WTC11 (cell line): ENCODE data around the gene ENC1. TPM values are rescaled to one million over a fixed set of nuclear protein-coding genes. Genes with fewer than 3 reads are reported as not detected.

ENCODE experiments used
- ATAC-seq: fragments of 200-7000 bp; cut with Tn5 transposase; 2 replicates; pipeline ENCODE4 v1.10.0; 2021; ENCODE audit warnings: mild to moderate bottlenecking, moderate library complexity
- CTCF ChIA-PET: fragments of 300-600 bp; sonication (Branson Sonifier 250); formaldehyde crosslinking; loops from one replicate; lab custom pipeline; 2021; ENCODE audit warnings: antibody characterized with exemption; lab: Charles Lee
- POLR2A ChIA-PET: fragments of 350-600 bp; sonication (Branson Sonifier 250); formaldehyde crosslinking; loops from one replicate; lab custom pipeline; 2021; ENCODE audit warnings: antibody characterized with exemption; lab: Charles Lee
- DNase-seq: peaks from one replicate; pipeline ENCODE4 v3.0.0; 2021; ENCODE audit warnings: low spot score
- H3K27ac Mint-ChIP-seq: 2 replicates; pipeline ENCODE4 v1.8.0; 2021; ENCODE audit warnings: mixed read lengths
- H3K27me3 Mint-ChIP-seq: 2 replicates; pipeline ENCODE4 v1.8.0; 2021; ENCODE audit warnings: low read depth, mild to moderate bottlenecking, moderate library complexity, mixed read lengths
- H3K36me3 Mint-ChIP-seq: 2 replicates; pipeline ENCODE4 v1.8.0; 2021; ENCODE audit warnings: mixed read lengths
- H3K4me1 Mint-ChIP-seq: 2 replicates; pipeline ENCODE4 v1.8.0; 2022; ENCODE audit warnings: mixed read lengths
- H3K4me3 Mint-ChIP-seq: 2 replicates; pipeline ENCODE4 v1.8.0; 2021; ENCODE audit warnings: mild to moderate bottlenecking, moderate library complexity, mixed read lengths
- H3K9me3 Mint-ChIP-seq: 2 replicates; pipeline ENCODE4 v1.8.0; 2021; ENCODE audit warnings: mixed read lengths
- ARID4B ChIP-seq: sonication (generic); formaldehyde crosslinking; IDR thresholded peaks from 2 replicates; pipeline ENCODE4 v1.8.0; 2023; ENCODE audit warnings: missing genetic modification reagents, mild to moderate bottlenecking, borderline replicate concordance
- ATF3 ChIP-seq: sonication (generic); formaldehyde crosslinking; conservative IDR thresholded peaks from 2 replicates; pipeline ENCODE4 v1.8.1; 2022; ENCODE audit warnings: mild to moderate bottlenecking, missing genetic modification reagents
- FOXP1 ChIP-seq: sonication (generic); formaldehyde crosslinking; IDR thresholded peaks from 2 replicates; pipeline ENCODE4 v1.8.0; 2022; ENCODE audit warnings: missing genetic modification reagents, mild to moderate bottlenecking, moderate library complexity, borderline replicate concordance
- MAX ChIP-seq: sonication (generic); formaldehyde crosslinking; IDR thresholded peaks from 2 replicates; pipeline ENCODE4 v1.8.0; 2022; ENCODE audit warnings: mild to moderate bottlenecking, missing genetic modification reagents
- NFYB ChIP-seq: sonication (generic); formaldehyde crosslinking; conservative IDR thresholded peaks from 2 replicates; pipeline ENCODE4 v1.8.0; 2022; ENCODE audit warnings: low read depth, missing genetic modification reagents
- OVOL2 ChIP-seq: fragments of 250-450 bp; sonication (Bioruptor Pico); IDR thresholded peaks from 2 replicates; pipeline ENCODE4 v1.9.0; 2021; ENCODE audit warnings: mild to moderate bottlenecking, borderline replicate concordance
- PREB ChIP-seq: sonication (generic); formaldehyde crosslinking; IDR thresholded peaks from 2 replicates; pipeline ENCODE4 v1.8.1; 2022; ENCODE audit warnings: mild to moderate bottlenecking, missing genetic modification reagents, moderate library complexity, borderline replicate concordance
- SMAD4 ChIP-seq: sonication (generic); formaldehyde crosslinking; IDR thresholded peaks from 2 replicates; pipeline ENCODE4 v1.8.0; 2022; ENCODE audit warnings: mild to moderate bottlenecking, missing genetic modification reagents
- SP1 ChIP-seq: sonication (generic); formaldehyde crosslinking; conservative IDR thresholded peaks from 2 replicates; pipeline ENCODE4 v1.8.1; 2022; ENCODE audit warnings: missing genetic modification reagents
- STAT6 ChIP-seq: sonication (generic); formaldehyde crosslinking; conservative IDR thresholded peaks from 2 replicates; pipeline ENCODE4 v1.8.1; 2023; ENCODE audit warnings: mild to moderate bottlenecking, low read depth, missing genetic modification reagents, moderate library complexity
- USF1 ChIP-seq: sonication (generic); formaldehyde crosslinking; IDR thresholded peaks from 2 replicates; pipeline ENCODE4 v1.8.0; 2022; ENCODE audit warnings: mild to moderate bottlenecking, missing genetic modification reagents
- ZBTB43 ChIP-seq: sonication (generic); formaldehyde crosslinking; IDR thresholded peaks from 2 replicates; pipeline ENCODE4 v1.8.1; 2023; ENCODE audit warnings: mild to moderate bottlenecking, missing genetic modification reagents
- ZNF121 ChIP-seq: sonication (generic); formaldehyde crosslinking; IDR thresholded peaks from 2 replicates; pipeline ENCODE4 v1.8.0; 2023; ENCODE audit warnings: missing genetic modification reagents
- ZNF138 ChIP-seq: sonication (generic); formaldehyde crosslinking; conservative IDR thresholded peaks from 2 replicates; pipeline ENCODE4 v1.8.1; 2022; ENCODE audit warnings: mild to moderate bottlenecking, moderate library complexity, missing genetic modification reagents
- ZNF317 ChIP-seq: sonication (generic); formaldehyde crosslinking; IDR thresholded peaks from 2 replicates; pipeline ENCODE4 v1.8.1; 2023; ENCODE audit warnings: low read depth, mild to moderate bottlenecking, moderate library complexity, missing genetic modification reagents, borderline replicate concordance
- ZNF423 ChIP-seq: fragments of 250-450 bp; sonication (Bioruptor Pico); IDR thresholded peaks from 2 replicates; pipeline ENCODE4 v2.1.2; 2022; ENCODE audit warnings: mild to moderate bottlenecking, moderate library complexity
- ZNF425 ChIP-seq: fragments of 250-450 bp; sonication (Bioruptor Pico); conservative IDR thresholded peaks from 2 replicates; pipeline ENCODE4 v1.9.0; 2021; ENCODE audit warnings: mild to moderate bottlenecking
- ZNF532 ChIP-seq: fragments of 250-450 bp; sonication (Bioruptor Pico); IDR thresholded peaks from 2 replicates; pipeline ENCODE4 v1.9.0; 2021; ENCODE audit warnings: mild to moderate bottlenecking, borderline replicate concordance
- total RNA-seq: library from RNA; stranded (reverse); gene quantifications from 3 replicates; pipeline ENCODE4 v1.2.3, GENCODE V29; 2021

Gene ENC1
- total RNA-seq, 1 experiment from 2014 or later, result 18.3 TPM

GRCh38 chr5:74647096-74647495 is 6.6 kb upstream of the ENC1 start:
- CTCF ChIA-PET, result interaction anchor here (1.1 to 1.2 kb wide), 3 partner anchors 21 to 701 kb away, joined by 3 to 6 read pairs (median 4); no protein-coding TSS in a partner anchor
- ATAC-seq (no peak), DNase-seq (no peak)
- Mint-ChIP-seq H3K27me3 (peaks cover 20% of the 10 kb centered on the region), H3K4me3 (no peak overlapping the region), H3K36me3 (no peaks in the 10 kb centered on the region), H3K27ac (no peak overlapping the region), H3K4me1 (peaks cover 26% of the 10 kb centered on the region), H3K9me3 (no peaks in the 10 kb centered on the region)
- POLR2A ChIA-PET, result no interaction called here
- no peak for TF ChIP-seq USF1 (CRISPR knock-in tag)
- TF ChIP-seq ARID4B (CRISPR knock-in tag), result no peak
- TF ChIP-seq MAX (CRISPR knock-in tag), result no peak
- TF ChIP-seq OVOL2, result no peak
- no peak for TF ChIP-seq ZBTB43 (CRISPR knock-in tag)
- no peak for TF ChIP-seq ZNF423 (CRISPR knock-in tag)
- TF ChIP-seq SMAD4, result no peak
- TF ChIP-seq PREB (CRISPR knock-in tag), result no peak
- no peak for TF ChIP-seq NFYB (CRISPR knock-in tag)
- TF ChIP-seq STAT6 (CRISPR knock-in tag), result no peak
- no peak for TF ChIP-seq FOXP1 (CRISPR knock-in tag)
- TF ChIP-seq ZNF317 (CRISPR knock-in tag), result no peak
- no peak for TF ChIP-seq ZNF138 (CRISPR knock-in tag)
- no peak for TF ChIP-seq ZNF532 (CRISPR knock-in tag)
- TF ChIP-seq ATF3 (CRISPR knock-in tag), result no peak
- TF ChIP-seq SP1, result no peak
- TF ChIP-seq ZNF121 (CRISPR knock-in tag), result no peak
- TF ChIP-seq ZNF425 (CRISPR knock-in tag), result no peak
